ENCODE results near the gene KRT20. TPM values are rescaled to one million over a fixed set of nuclear protein-coding genes. Genes with fewer than 3 reads are reported as not detected.

The KRT20 gene
- total RNA-seq, 4 donors from 2014 or later, result not detected

- Histone ChIP-seq H3K4me1 (no peaks in the 10 kb centered on the region), H3K27ac (no peak overlapping the region), H3K4me3 (no peak overlapping the region), H3K27me3 (peaks cover 0 to 6% of the 10 kb centered on the region in 2 donors), H3K9me3 (no peaks in the 10 kb centered on the region), H3K36me3 (no peaks in the 10 kb centered on the region)
- no peak for DNase-seq (ENCODE audit: low spot score in 2 of 2)
- TF ChIP-seq CTCF (IDR thresholded peaks at IDR 0.05) (no peak), POLR2A (IDR thresholded peaks at IDR 0.05) (no peak), EP300 (IDR thresholded peaks at IDR 0.05) (no peak)
Measured at GRCh38 chr17:40873255-40873654, 11.8 kb downstream of the KRT20 start.

- Histone ChIP-seq H3K36me3 (no peaks in the 10 kb centered on the region), H3K4me1 (no peaks in the 10 kb centered on the region), H3K27ac (no peak overlapping the region), H3K9me3 (no peaks in the 10 kb centered on the region), H3K27me3 (peaks cover 0 to 6% of the 10 kb centered on the region in 2 donors), H3K4me3 (no peak overlapping the region)
- TF ChIP-seq EP300 (IDR thresholded peaks at IDR 0.05), result no peak
- TF ChIP-seq CTCF (IDR thresholded peaks at IDR 0.05), result no peak
- TF ChIP-seq POLR2A (IDR thresholded peaks at IDR 0.05), result no peak
- DNase-seq (ENCODE audit: low spot score in 2 of 2), result no peak
Measured at GRCh38 chr17:40872416-40872815, 12.6 kb downstream of the KRT20 start.

GRCh38 chr17:40871316-40871715 lies 13.7 kb downstream of the KRT20 start:
- WGBS, 2 donors, result 96 to 98% methylated on average over 7 of the region's 7 CpGs
- TF ChIP-seq CTCF (IDR thresholded peaks at IDR 0.05) (no peak), EP300 (IDR thresholded peaks at IDR 0.05) (no peak), POLR2A (IDR thresholded peaks at IDR 0.05) (no peak)
- Histone ChIP-seq H3K27ac (no peak overlapping the region), H3K4me1 (no peaks in the 10 kb centered on the region), H3K4me3 (no peak overlapping the region), H3K27me3 (peaks cover 0 to 6% of the 10 kb centered on the region in 2 donors), H3K36me3 (no peaks in the 10 kb centered on the region), H3K9me3 (no peaks in the 10 kb centered on the region)
- no peak for DNase-seq (ENCODE audit: low spot score in 2 of 2)

- Histone ChIP-seq H3K4me1 (peaks cover 0 to under 1% (median 0%) of the 10 kb centered on the region in 4 donors), H3K9me3 (no peaks in the 10 kb centered on the region), H3K27me3 (peaks cover 0 to 6% of the 10 kb centered on the region in 2 donors), H3K4me3 (no peak overlapping the region), H3K36me3 (no peaks in the 10 kb centered on the region), H3K27ac (no peak overlapping the region)
- 77 to 89% methylated on average over 4 of the region's 4 CpGs for WGBS, 2 donors
- DNase-seq (ENCODE audit: low spot score in 2 of 2), result no peak
- TF ChIP-seq POLR2A (IDR thresholded peaks at IDR 0.05) (no peak), CTCF (IDR thresholded peaks at IDR 0.05) (no peak), EP300 (IDR thresholded peaks at IDR 0.05) (no peak)
Measured at GRCh38 chr17:40870136-40870535, 14.9 kb downstream of the KRT20 start.

- Histone ChIP-seq H3K27me3 (peaks cover 0 to 6% of the 10 kb centered on the region in 2 donors), H3K36me3 (no peaks in the 10 kb centered on the region), H3K4me3 (no peak within 1 kb of the TSS), H3K4me1 (peaks cover 0 to 6% (median 0%) of the 10 kb centered on the region in 4 donors), H3K9me3 (no peaks in the 10 kb centered on the region), H3K27ac (no peak within 1 kb of the TSS)
- 91 to 98% methylated on average over 8 of the region's 8 CpGs for WGBS, 2 donors
- TF ChIP-seq EP300 (IDR thresholded peaks at IDR 0.05) (no peak), CTCF (IDR thresholded peaks at IDR 0.05) (no peak)
- DNase-seq (ENCODE audit: low spot score in 2 of 2), result no peak
Measured at GRCh38 chr17:40866838-40867237, 18.2 kb downstream of the KRT20 start, which contains the start of gene KRT12. KRT12 (minus strand) TSS chr17:40867223; CDS start chr17:40867186, 37 bp downstream.
